SKM-1 treated with dmso at 0.1 percent for 144 hours (cell line): Measurements from ENCODE around the gene CBX2.

Experiments used
- DNase-seq: peaks from one replicate; lab custom pipeline; 2025; ENCODE audit not compliant: unreplicated experiment; lab: John Stamatoyannopoulos, UW

CBX2 gene

GRCh38 chr17:79777894-79778503, at the start of gene CBX2:
TSS of gene CBX2 (plus strand) at chr17:79778148. CDS start at chr17:79778236, 88 bp downstream.
- peak; percentile 23 for DNase-seq

- DNase-seq = peak; percentile 57
Observed at GRCh38 chr17:79728169-79728907, 49.6 kb upstream of the CBX2 start.

- DNase-seq = no peak
Observed at GRCh38 chr17:79728908-79729471, 49.0 kb upstream of the CBX2 start.

- DNase-seq = no peak
Observed at GRCh38 chr17:79729761-79730160, 48.2 kb upstream of the CBX2 start.

- no peak for DNase-seq
Observed at GRCh38 chr17:79730437-79730768, 47.5 kb upstream of the CBX2 start.

- DNase-seq = no peak
Observed at GRCh38 chr17:79730769-79731483, 47.0 kb upstream of the CBX2 start, which contains the start of gene ENPP7. TSS of gene ENPP7 (plus strand) at chr17:79730943. CDS start at chr17:79731140, 197 bp downstream.

GRCh38 chr17:79732254-79732653, 45.7 kb upstream of the CBX2 start:
- no peak for DNase-seq

GRCh38 chr17:79732804-79733691, 44.9 kb upstream of the CBX2 start:
- DNase-seq = peak; percentile 4

- DNase-seq = no peak
Observed at GRCh38 chr17:79733692-79734070, 44.3 kb upstream of the CBX2 start.

GRCh38 chr17:79735096-79735495, 42.9 kb upstream of the CBX2 start:
- no peak for DNase-seq

GRCh38 chr17:79737046-79737921, 40.7 kb upstream of the CBX2 start:
- DNase-seq = no peak

GRCh38 chr17:79737922-79738578, 39.9 kb upstream of the CBX2 start:
- DNase-seq = no peak

GRCh38 chr17:79738643-79739042, 39.3 kb upstream of the CBX2 start:
- no peak for DNase-seq

GRCh38 chr17:79739148-79740062, 38.5 kb upstream of the CBX2 start:
- no peak for DNase-seq

GRCh38 chr17:79740413-79740812, 37.5 kb upstream of the CBX2 start:
- no peak for DNase-seq

- no peak for DNase-seq
Observed at GRCh38 chr17:79741401-79741750, 36.6 kb upstream of the CBX2 start.

GRCh38 chr17:79741751-79742588, 36.0 kb upstream of the CBX2 start:
- DNase-seq = peak; percentile 20

GRCh38 chr17:79742589-79742918, 35.4 kb upstream of the CBX2 start:
- DNase-seq = no peak
